HEK293 (cell line): ENCODE data around the gene RCOR3.
A peak's percentile ranks its signal among the peaks of the same experiment; 100 is the strongest.
"Not testable (repeated sequence)": the region's sequence is repeated elsewhere in the genome, so short reads cannot be mapped to it uniquely, and the experiment has no call there.

Experiments used
- CTCF ChIA-PET: fragments of 350-600 bp; formaldehyde crosslinking; extraction: SDS; loops from one replicate; lab custom pipeline; 2021; ENCODE audit warnings: antibody characterized with exemption; lab: Yijun Ruan, JAX
- POLR2A ChIA-PET: fragments of 300-600 bp; formaldehyde crosslinking; extraction: SDS; loops from one replicate; lab custom pipeline; 2020; ENCODE audit warnings: antibody characterized with exemption, inconsistent platforms; lab: Yijun Ruan, JAX
- H3K27ac ChIP-seq: fragments of 200-500 bp; sonication (Bioruptor generic); 2 replicates; pipeline ENCODE4 v1.5.1; 2014; ENCODE audit warnings: low read depth, low read length, control low read depth, inconsistent platforms; ENCODE audit errors: extremely low read depth
- H3K36me3 ChIP-seq, 2 experiments: fragments of 200-500 bp in 1 of 2; sonication (Bioruptor generic) in 1 of 2; 1 replicate in 1 of 2; 2 replicates in 1 of 2; pipeline ENCODE4 v1.5.1; 2014 to 2017; ENCODE audit warnings: inconsistent platforms in 2 of 2, low read length in 2 of 2; ENCODE audit not compliant: control insufficient read depth in 2 of 2, insufficient read depth in 1 of 2
- H3K4me1 ChIP-seq: fragments of 200-500 bp; sonication (Bioruptor generic); 2 replicates; pipeline ENCODE4 v1.5.1; 2014; ENCODE audit warnings: mild to moderate bottlenecking, low read length, inconsistent platforms; ENCODE audit not compliant: control insufficient read depth, insufficient read depth
- H3K4me3 ChIP-seq: 2 replicates; pipeline ENCODE4 v1.5.1; 2011; ENCODE audit warnings: low read depth, mild to moderate bottlenecking, control low read depth, low read length, moderate library complexity
- H3K9me3 ChIP-seq: fragments of 200-500 bp; sonication (Bioruptor generic); 2 replicates; pipeline ENCODE4 v1.5.1; 2014; ENCODE audit warnings: low read depth, low read length, inconsistent platforms; ENCODE audit not compliant: control insufficient read depth, insufficient read depth
- KLF7 ChIP-seq: fragments of 450-650 bp; formaldehyde crosslinking; IDR thresholded peaks from 2 replicates; pipeline ENCODE4 v1.5.1; 2016; ENCODE audit warnings: missing biosample characterization, missing genetic modification characterization, borderline replicate concordance
- ZBTB8A ChIP-seq: fragments of 450-650 bp; formaldehyde crosslinking; IDR thresholded peaks from 2 replicates; pipeline ENCODE4 v1.5.1; 2016; ENCODE audit warnings: missing biosample characterization, missing genetic modification characterization
- ZFP37 ChIP-seq: fragments of 450-650 bp; formaldehyde crosslinking; IDR thresholded peaks from 2 replicates; pipeline ENCODE4 v1.5.1; 2016; ENCODE audit warnings: missing biosample characterization, missing genetic modification characterization
- ZNF121 ChIP-seq: fragments of 450-650 bp; formaldehyde crosslinking; IDR thresholded peaks from 2 replicates; pipeline ENCODE4 v1.5.1; 2016; ENCODE audit warnings: missing biosample characterization, missing genetic modification characterization
- ZNF138 ChIP-seq: fragments of 450-650 bp; formaldehyde crosslinking; IDR thresholded peaks from 2 replicates; pipeline ENCODE4 v1.5.1; 2016; ENCODE audit warnings: missing biosample characterization, missing genetic modification characterization, borderline replicate concordance
- ZNF140 ChIP-seq: fragments of 450-650 bp; formaldehyde crosslinking; IDR thresholded peaks from 2 replicates; pipeline ENCODE4 v1.5.1; 2016; ENCODE audit warnings: missing biosample characterization, missing genetic modification characterization
- ZNF19 ChIP-seq: fragments of 450-650 bp; formaldehyde crosslinking; IDR thresholded peaks from 2 replicates; pipeline ENCODE4; 2016; ENCODE audit warnings: missing biosample characterization, missing genetic modification characterization, low read depth
- ZNF202 ChIP-seq: fragments of 450-650 bp; formaldehyde crosslinking; IDR thresholded peaks from 2 replicates; pipeline ENCODE4 v1.5.1; 2016; ENCODE audit warnings: missing biosample characterization, missing genetic modification characterization, borderline replicate concordance
- ZNF266 ChIP-seq: fragments of 450-650 bp; formaldehyde crosslinking; IDR thresholded peaks from 2 replicates; pipeline ENCODE4 v1.5.1; 2016; ENCODE audit warnings: missing biosample characterization, missing genetic modification characterization, low read depth
- ZNF292 ChIP-seq: fragments of 450-650 bp; formaldehyde crosslinking; IDR thresholded peaks from 2 replicates; pipeline ENCODE4 v1.5.1; 2016; ENCODE audit warnings: low read depth, missing biosample characterization, missing genetic modification characterization, borderline replicate concordance
- ZNF404 ChIP-seq: fragments of 450-650 bp; formaldehyde crosslinking; IDR thresholded peaks from 2 replicates; pipeline ENCODE4 v1.5.1; 2017; ENCODE audit warnings: missing biosample characterization, missing genetic modification characterization
- ZNF426 ChIP-seq: fragments of 450-650 bp; formaldehyde crosslinking; IDR thresholded peaks from 2 replicates; pipeline ENCODE4 v1.5.1; 2017; ENCODE audit warnings: missing biosample characterization, missing genetic modification characterization, mild to moderate bottlenecking, inconsistent platforms, moderate library complexity
- ZNF433 ChIP-seq: fragments of 450-650 bp; formaldehyde crosslinking; IDR thresholded peaks from 2 replicates; pipeline ENCODE4 v1.5.1; 2016; ENCODE audit warnings: missing biosample characterization, missing genetic modification characterization, low read depth
- ZNF510 ChIP-seq: fragments of 450-650 bp; formaldehyde crosslinking; IDR thresholded peaks from 2 replicates; pipeline ENCODE4 v1.5.1; 2018; ENCODE audit warnings: mild to moderate bottlenecking, missing genetic modification characterization, missing biosample characterization; ENCODE audit not compliant: insufficient replicate concordance
- ZNF514 ChIP-seq: fragments of 450-650 bp; formaldehyde crosslinking; IDR thresholded peaks from 2 replicates; pipeline ENCODE4 v1.5.1; 2016; ENCODE audit warnings: missing biosample characterization, missing genetic modification characterization
- ZNF529 ChIP-seq: fragments of 450-650 bp; formaldehyde crosslinking; IDR thresholded peaks from 2 replicates; pipeline ENCODE4 v1.5.1; 2017; ENCODE audit warnings: missing genetic modification characterization, missing biosample characterization; ENCODE audit not compliant: insufficient replicate concordance
- ZNF555 ChIP-seq: fragments of 450-650 bp; formaldehyde crosslinking; conservative IDR thresholded peaks from 2 replicates; pipeline ENCODE4 v1.5.1; 2017; ENCODE audit warnings: missing biosample characterization, mild to moderate bottlenecking, missing genetic modification characterization, inconsistent platforms
- ZNF558 ChIP-seq: fragments of 450-650 bp; formaldehyde crosslinking; IDR thresholded peaks from 2 replicates; pipeline ENCODE4 v1.5.1; 2016; ENCODE audit warnings: missing biosample characterization, missing genetic modification characterization
- ZNF560 ChIP-seq: fragments of 450-650 bp; formaldehyde crosslinking; IDR thresholded peaks from 2 replicates; pipeline ENCODE4 v1.5.1; 2017; ENCODE audit warnings: missing biosample characterization, missing genetic modification characterization, borderline replicate concordance
- ZNF654 ChIP-seq: fragments of 450-650 bp; formaldehyde crosslinking; IDR thresholded peaks from 2 replicates; pipeline ENCODE4 v1.5.1; 2016; ENCODE audit warnings: low read depth, missing biosample characterization, missing genetic modification characterization
- ZXDB ChIP-seq: fragments of 450-650 bp; formaldehyde crosslinking; IDR thresholded peaks from 2 replicates; pipeline ENCODE4 v1.5.1; 2016; ENCODE audit warnings: missing biosample characterization, missing genetic modification characterization
- TF ChIP-seq, protein P1 (sequence below): fragments of 450-650 bp; formaldehyde crosslinking; conservative IDR thresholded peaks from 2 replicates; pipeline ENCODE4 v1.5.1; 2016; ENCODE audit warnings: low read depth, missing biosample characterization, missing genetic modification characterization
- TF ChIP-seq, protein P2 (sequence below): fragments of 450-650 bp; formaldehyde crosslinking; IDR thresholded peaks from 2 replicates; pipeline ENCODE4 v1.5.1; 2016; ENCODE audit warnings: missing biosample characterization, missing genetic modification characterization
- TF ChIP-seq, protein P3 (sequence below): fragments of 450-650 bp; formaldehyde crosslinking; IDR thresholded peaks from 2 replicates; pipeline ENCODE4 v1.5.1; 2016; ENCODE audit warnings: missing biosample characterization, missing genetic modification characterization, borderline replicate concordance
- TF ChIP-seq, protein P4 (sequence below): fragments of 450-650 bp; formaldehyde crosslinking; IDR thresholded peaks from 2 replicates; pipeline ENCODE4 v1.5.1; 2016; ENCODE audit warnings: missing biosample characterization, missing genetic modification characterization

The RCOR3 gene

DNA sequence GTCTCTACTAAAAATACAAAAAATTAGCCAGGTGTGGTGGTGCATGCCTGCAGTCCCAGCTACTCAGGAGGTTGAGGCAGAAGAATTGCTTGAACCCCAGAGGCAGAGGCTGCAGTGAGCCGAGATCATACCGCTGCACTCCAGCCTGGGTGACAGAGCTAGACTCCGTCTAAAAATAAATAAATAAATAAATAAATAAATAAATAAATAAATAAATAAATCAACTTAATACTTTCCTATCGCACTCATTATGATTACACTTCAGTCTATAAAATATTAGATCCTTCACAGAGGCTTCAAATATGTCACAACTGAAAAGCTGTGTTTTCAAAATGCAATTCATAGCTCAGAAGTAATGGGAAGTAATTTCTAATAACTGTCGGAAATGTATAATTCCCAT is 15.5 kb upstream of the RCOR3 start (continued):
- TF ChIP-seq, protein P1, sequence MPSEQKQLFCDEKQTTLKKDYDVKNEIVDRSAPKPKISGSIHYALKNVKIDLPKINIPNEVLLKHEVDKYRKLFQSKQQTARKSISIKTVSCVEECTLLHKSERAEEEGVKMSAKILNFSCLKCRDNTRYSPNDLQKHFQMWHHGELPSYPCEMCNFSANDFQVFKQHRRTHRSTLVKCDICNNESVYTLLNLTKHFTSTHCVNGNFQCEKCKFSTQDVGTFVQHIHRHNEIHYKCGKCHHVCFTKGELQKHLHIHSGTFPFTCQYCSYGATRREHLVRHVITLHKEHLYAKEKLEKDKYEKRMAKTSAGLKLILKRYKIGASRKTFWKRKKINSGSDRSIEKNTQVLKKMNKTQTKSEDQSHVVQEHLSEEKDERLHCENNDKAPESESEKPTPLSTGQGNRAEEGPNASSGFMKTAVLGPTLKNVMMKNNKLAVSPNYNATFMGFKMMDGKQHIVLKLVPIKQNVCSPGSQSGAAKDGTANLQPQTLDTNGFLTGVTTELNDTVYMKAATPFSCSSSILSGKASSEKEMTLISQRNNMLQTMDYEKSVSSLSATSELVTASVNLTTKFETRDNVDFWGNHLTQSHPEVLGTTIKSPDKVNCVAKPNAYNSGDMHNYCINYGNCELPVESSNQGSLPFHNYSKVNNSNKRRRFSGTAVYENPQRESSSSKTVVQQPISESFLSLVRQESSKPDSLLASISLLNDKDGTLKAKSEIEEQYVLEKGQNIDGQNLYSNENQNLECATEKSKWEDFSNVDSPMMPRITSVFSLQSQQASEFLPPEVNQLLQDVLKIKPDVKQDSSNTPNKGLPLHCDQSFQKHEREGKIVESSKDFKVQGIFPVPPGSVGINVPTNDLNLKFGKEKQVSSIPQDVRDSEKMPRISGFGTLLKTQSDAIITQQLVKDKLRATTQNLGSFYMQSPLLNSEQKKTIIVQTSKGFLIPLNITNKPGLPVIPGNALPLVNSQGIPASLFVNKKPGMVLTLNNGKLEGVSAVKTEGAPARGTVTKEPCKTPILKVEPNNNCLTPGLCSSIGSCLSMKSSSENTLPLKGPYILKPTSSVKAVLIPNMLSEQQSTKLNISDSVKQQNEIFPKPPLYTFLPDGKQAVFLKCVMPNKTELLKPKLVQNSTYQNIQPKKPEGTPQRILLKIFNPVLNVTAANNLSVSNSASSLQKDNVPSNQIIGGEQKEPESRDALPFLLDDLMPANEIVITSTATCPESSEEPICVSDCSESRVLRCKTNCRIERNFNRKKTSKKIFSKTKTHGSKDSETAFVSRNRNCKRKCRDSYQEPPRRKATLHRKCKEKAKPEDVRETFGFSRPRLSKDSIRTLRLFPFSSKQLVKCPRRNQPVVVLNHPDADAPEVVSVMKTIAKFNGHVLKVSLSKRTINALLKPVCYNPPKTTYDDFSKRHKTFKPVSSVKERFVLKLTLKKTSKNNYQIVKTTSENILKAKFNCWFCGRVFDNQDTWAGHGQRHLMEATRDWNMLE (tag by site-specific recombination) = peak; percentile 94
- TF ChIP-seq ZFP37 (tag by site-specific recombination) (0 out of 2 replicates have a peak, but pooled peaks have one; percentile 60), ZNF560 (tag by site-specific recombination) (peak; percentile 90), ZNF433 (tag by site-specific recombination) (peak; percentile 39; the same call in 1 of the 2 replicates), KLF7 (tag by site-specific recombination) (peak; percentile 44; the same call in 1 of the 2 replicates), ZBTB8A (tag by site-specific recombination) (peak; percentile 70), ZNF555 (tag by site-specific recombination) (peak; percentile 94), ZNF292 (tag by site-specific recombination) (peak; percentile 72; the same call in 1 of the 2 replicates), ZNF121 (tag by site-specific recombination) (0 out of 2 replicates have a peak, but pooled peaks have one; percentile 46), ZNF138 (tag by site-specific recombination) (0 out of 2 replicates have a peak, but pooled peaks have one; percentile 60), ZNF514 (tag by site-specific recombination) (0 out of 2 replicates have a peak, but pooled peaks have one; percentile 17), ZNF558 (tag by site-specific recombination) (peak; percentile 82), ZNF510 (tag by site-specific recombination) (peak; percentile 74), ZNF19 (tag by site-specific recombination) (peak; percentile 83; the same call in 1 of the 2 replicates), ZNF404 (tag by site-specific recombination) (0 out of 2 replicates have a peak, but pooled peaks have one; percentile 66), ZXDB (tag by site-specific recombination) (peak; percentile 79), ZNF654 (tag by site-specific recombination) (peak; percentile 38), ZNF266 (tag by site-specific recombination) (peak; percentile 68; the same call in 1 of the 2 replicates), ZNF529 (peak; percentile 76), ZNF426 (peak; percentile 93), ZNF140 (peak; percentile 89), ZNF202 (tag by site-specific recombination) (0 out of 2 replicates have a peak, but pooled peaks have one; percentile 87)
- TF ChIP-seq, protein P2, sequence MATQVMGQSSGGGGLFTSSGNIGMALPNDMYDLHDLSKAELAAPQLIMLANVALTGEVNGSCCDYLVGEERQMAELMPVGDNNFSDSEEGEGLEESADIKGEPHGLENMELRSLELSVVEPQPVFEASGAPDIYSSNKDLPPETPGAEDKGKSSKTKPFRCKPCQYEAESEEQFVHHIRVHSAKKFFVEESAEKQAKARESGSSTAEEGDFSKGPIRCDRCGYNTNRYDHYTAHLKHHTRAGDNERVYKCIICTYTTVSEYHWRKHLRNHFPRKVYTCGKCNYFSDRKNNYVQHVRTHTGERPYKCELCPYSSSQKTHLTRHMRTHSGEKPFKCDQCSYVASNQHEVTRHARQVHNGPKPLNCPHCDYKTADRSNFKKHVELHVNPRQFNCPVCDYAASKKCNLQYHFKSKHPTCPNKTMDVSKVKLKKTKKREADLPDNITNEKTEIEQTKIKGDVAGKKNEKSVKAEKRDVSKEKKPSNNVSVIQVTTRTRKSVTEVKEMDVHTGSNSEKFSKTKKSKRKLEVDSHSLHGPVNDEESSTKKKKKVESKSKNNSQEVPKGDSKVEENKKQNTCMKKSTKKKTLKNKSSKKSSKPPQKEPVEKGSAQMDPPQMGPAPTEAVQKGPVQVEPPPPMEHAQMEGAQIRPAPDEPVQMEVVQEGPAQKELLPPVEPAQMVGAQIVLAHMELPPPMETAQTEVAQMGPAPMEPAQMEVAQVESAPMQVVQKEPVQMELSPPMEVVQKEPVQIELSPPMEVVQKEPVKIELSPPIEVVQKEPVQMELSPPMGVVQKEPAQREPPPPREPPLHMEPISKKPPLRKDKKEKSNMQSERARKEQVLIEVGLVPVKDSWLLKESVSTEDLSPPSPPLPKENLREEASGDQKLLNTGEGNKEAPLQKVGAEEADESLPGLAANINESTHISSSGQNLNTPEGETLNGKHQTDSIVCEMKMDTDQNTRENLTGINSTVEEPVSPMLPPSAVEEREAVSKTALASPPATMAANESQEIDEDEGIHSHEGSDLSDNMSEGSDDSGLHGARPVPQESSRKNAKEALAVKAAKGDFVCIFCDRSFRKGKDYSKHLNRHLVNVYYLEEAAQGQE = peak; percentile 74; the same call in 1 of the 2 replicates
- TF ChIP-seq, protein P3, sequence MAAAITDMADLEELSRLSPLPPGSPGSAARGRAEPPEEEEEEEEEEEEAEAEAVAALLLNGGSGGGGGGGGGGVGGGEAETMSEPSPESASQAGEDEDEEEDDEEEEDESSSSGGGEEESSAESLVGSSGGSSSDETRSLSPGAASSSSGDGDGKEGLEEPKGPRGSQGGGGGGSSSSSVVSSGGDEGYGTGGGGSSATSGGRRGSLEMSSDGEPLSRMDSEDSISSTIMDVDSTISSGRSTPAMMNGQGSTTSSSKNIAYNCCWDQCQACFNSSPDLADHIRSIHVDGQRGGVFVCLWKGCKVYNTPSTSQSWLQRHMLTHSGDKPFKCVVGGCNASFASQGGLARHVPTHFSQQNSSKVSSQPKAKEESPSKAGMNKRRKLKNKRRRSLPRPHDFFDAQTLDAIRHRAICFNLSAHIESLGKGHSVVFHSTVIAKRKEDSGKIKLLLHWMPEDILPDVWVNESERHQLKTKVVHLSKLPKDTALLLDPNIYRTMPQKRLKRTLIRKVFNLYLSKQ (tag by site-specific recombination) = peak; percentile 77; the same call in 1 of the 2 replicates
- TF ChIP-seq, protein P4, sequence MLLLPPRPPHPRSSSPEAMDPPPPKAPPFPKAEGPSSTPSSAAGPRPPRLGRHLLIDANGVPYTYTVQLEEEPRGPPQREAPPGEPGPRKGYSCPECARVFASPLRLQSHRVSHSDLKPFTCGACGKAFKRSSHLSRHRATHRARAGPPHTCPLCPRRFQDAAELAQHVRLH (tag by site-specific recombination) = 0 out of 2 replicates have a peak, but pooled peaks have one; percentile 19
- TF ChIP-seq, all 188 proteins: peak for 32; not testable (repeated sequence) for 156

DNA sequence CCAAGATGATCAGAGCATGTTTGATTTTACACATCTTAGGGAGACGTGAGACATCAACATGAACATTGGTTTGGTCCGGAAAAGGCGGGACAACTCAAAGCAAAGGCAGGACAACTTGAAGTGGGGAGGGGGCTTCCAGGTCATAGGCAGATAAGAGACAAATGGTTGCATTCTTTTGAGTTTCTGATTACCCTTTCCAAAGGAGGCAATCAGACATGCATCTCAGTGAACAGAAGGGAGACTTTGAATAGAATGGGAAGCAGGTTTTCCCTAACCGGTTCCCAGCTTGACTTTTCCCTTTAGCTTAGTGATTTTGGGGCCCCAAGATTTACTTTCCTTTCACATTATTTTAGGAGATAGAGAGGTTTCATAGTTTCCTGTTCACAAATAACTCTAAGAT is 12.6 kb upstream of the RCOR3 start:
- H3K27ac ChIP-seq, H3K4me1 ChIP-seq, H3K9me3 ChIP-seq, H3K4me3 ChIP-seq, H3K36me3 ChIP-seq, CTCF ChIA-PET: not testable (repeated sequence)
- POLR2A ChIA-PET = interaction anchor here (0.6 kb wide), 1 partner anchor 10 kb away, joined by 4 read pairs; no protein-coding TSS in a partner anchor
